Thymus (tissue), 11 donors: Measurements from ENCODE around the gene LAMTOR4. TPM values are rescaled to one million over a fixed set of nuclear protein-coding genes. Genes with fewer than 3 reads are reported as not detected.
"Not testable (repeated sequence)": the region's sequence is repeated elsewhere in the genome, so short reads cannot be mapped to it uniquely, and the experiment has no call there.

ENCODE experiments used
- DNase-seq, 9 donors: peaks; one replicate each; pipeline ENCODE4 v3.0.0-alpha.2; 2013; ENCODE audit warnings: low spot score in 9 of 9, low read depth in 6 of 9, missing footprints in 1 of 9
- H3K27ac ChIP-seq, 2 donors: one replicate each; pipeline ENCODE4 v1.5.1; 2013; ENCODE audit warnings: control low read depth in 1 of 2, low read depth in 1 of 2, low read length in 1 of 2, mild to moderate bottlenecking in 1 of 2, moderate library complexity in 1 of 2
- H3K27me3 ChIP-seq, 2 donors: one replicate each; pipeline ENCODE4 v1.5.1; 2013; ENCODE audit warnings: low read length in 1 of 2; ENCODE audit not compliant: control insufficient read depth in 2 of 2, insufficient read depth in 1 of 2
- H3K36me3 ChIP-seq, 2 donors: one replicate each; pipeline ENCODE4 v1.5.1; 2013; ENCODE audit warnings: low read length in 1 of 2, mild to moderate bottlenecking in 1 of 2, moderate library complexity in 1 of 2; ENCODE audit not compliant: control insufficient read depth in 2 of 2, insufficient read depth in 2 of 2
- H3K4me1 ChIP-seq, 2 donors: one replicate each; pipeline ENCODE4 v1.5.1; 2013; ENCODE audit warnings: low read length in 2 of 2; ENCODE audit not compliant: control insufficient read depth in 2 of 2, insufficient read depth in 2 of 2
- H3K4me3 ChIP-seq, 2 donors: one replicate each; pipeline ENCODE4 v1.5.1; 2013; ENCODE audit warnings: low read length in 2 of 2, control low read depth in 1 of 2, mild to moderate bottlenecking in 1 of 2
- H3K9me3 ChIP-seq, 2 donors: one replicate each; pipeline ENCODE4 v1.5.1; 2013; ENCODE audit warnings: low read length in 1 of 2, mild to moderate bottlenecking in 1 of 2; ENCODE audit not compliant: control insufficient read depth in 2 of 2, insufficient read depth in 1 of 2
- WGBS: extraction: QIAGEN DNeasy Blood & Tissue Kit; methylation state at CpG from one replicate; pipeline ENCODE4 v1.1.7; 2013; 5-methylcytosine and 5-hydroxymethylcytosine counted together
- polyA plus RNA-seq: library from polyadenylated mRNA; stranded (reverse); fragments of 200-250 nt; gene quantifications from one replicate; pipeline ENCODE4 v1.2.3, GENCODE V29; 2013
- total RNA-seq: library from RNA; stranded (reverse); fragments of 120-200 nt; gene quantifications from one replicate; pipeline ENCODE4 v1.2.4, GENCODE V29; 2013
- donor health status: healthy.

The LAMTOR4 gene
- total and polyA plus RNA-seq, 2 donors = 142 to 448 TPM

GRCh38 chr7:100192281-100192862 is 43.7 kb downstream of the LAMTOR4 start:
- not testable (repeated sequence) for H3K9me3 ChIP-seq, DNase-seq, H3K4me3 ChIP-seq, H3K27me3 ChIP-seq, H3K36me3 ChIP-seq
- Histone ChIP-seq H3K27ac (peak overlapping the region; percentile 38 to 79), H3K4me1 (peaks cover 22 to 52% of the 10 kb centered on the region in 2 donors)
- 95% methylated on average over 6 of the region's 6 CpGs for WGBS

DNA sequence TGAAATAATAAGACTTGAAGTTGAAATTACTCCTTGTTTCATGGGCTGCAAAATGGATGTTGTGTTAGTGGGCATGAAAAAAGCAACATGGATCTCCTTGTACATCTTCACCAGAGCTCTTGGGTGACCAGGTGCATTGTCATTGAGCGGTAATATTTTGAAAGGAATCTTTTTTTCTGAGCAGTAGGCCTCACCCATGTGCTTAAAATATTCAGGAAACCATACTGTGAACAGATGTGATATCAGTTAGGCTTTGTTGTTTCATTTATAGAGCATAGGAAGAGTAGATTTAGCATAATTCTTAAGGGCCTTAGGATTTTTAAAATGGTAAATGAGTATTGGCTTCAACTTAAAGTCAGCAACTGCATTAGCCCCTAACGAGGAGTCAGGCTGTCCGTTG is 44.3 kb downstream of the LAMTOR4 start:
- peak overlapping the region in 1 of 2 donors; percentile 79 for H3K27ac ChIP-seq
- H3K4me1 ChIP-seq = peaks cover 22 to 56% of the 10 kb centered on the region in 2 donors
- no peaks in the 10 kb centered on the region for H3K36me3 ChIP-seq
- peak in 1 of 9 donors; percentile 55 for DNase-seq
- H3K9me3 ChIP-seq = no peaks in the 10 kb centered on the region
- no peaks in the 10 kb centered on the region for H3K27me3 ChIP-seq
- no peak overlapping the region for H3K4me3 ChIP-seq
- WGBS = 36% methylated on average over 3 of the region's 3 CpGs

DNA sequence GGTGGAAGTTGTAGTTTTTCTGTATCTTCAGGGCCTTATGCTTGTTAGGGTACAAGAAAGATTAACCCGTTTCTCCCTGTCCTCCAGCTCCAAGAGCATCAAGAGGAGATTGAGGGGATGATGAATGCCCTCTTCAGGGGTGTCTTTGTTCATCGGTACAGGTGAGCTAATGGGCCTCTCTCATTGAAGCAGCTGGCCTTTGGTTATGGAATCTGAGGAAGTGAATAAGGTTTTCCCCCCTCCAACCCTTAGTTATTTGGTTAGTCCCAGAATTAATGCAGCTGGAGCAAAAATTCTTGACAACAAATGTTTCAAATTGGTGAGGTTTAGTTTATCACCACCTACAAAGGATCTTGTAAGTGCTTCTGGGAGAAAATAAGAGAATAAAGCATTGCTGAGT is 46.5 kb downstream of the LAMTOR4 start:
- H3K27ac ChIP-seq = peak overlapping the region in 1 of 2 donors; percentile 13
- no peak for DNase-seq
- 91% methylated on average over 2 of the region's 2 CpGs for WGBS
- no peak overlapping the region for H3K4me3 ChIP-seq
- H3K36me3 ChIP-seq = peaks cover 0 to under 1% of the 10 kb centered on the region in 2 donors
- H3K9me3 ChIP-seq = no peaks in the 10 kb centered on the region
- H3K27me3 ChIP-seq = no peaks in the 10 kb centered on the region
- H3K4me1 ChIP-seq = peaks cover 16 to 53% of the 10 kb centered on the region in 2 donors

DNA sequence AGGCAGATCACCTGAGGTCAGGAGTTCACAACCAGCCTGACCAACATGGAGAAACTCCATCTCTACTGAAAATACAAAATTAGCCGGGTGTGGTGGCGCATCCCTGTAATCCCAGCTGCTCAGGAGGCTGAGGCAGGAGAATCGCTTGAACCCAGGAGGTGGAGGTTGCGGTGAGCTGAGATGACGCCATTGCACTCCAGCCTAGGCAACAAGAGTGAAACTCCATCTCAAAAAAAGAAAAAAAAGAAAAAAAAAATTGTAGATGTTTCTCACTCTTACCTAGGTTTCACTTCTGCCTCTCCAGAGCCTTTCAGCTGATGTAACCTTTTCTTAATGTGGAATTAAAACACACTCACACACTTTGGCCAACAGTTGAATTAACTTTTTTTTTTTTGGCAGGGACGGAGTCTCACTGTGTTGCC is 47.2 kb downstream of the LAMTOR4 start:
- not testable (repeated sequence) for H3K36me3 ChIP-seq, H3K4me3 ChIP-seq, H3K27me3 ChIP-seq, H3K9me3 ChIP-seq, H3K27ac ChIP-seq, DNase-seq
- 95% methylated on average over 6 of the region's 6 CpGs for WGBS
- H3K4me1 ChIP-seq = peaks cover 16 to 58% of the 10 kb centered on the region in 2 donors

DNA sequence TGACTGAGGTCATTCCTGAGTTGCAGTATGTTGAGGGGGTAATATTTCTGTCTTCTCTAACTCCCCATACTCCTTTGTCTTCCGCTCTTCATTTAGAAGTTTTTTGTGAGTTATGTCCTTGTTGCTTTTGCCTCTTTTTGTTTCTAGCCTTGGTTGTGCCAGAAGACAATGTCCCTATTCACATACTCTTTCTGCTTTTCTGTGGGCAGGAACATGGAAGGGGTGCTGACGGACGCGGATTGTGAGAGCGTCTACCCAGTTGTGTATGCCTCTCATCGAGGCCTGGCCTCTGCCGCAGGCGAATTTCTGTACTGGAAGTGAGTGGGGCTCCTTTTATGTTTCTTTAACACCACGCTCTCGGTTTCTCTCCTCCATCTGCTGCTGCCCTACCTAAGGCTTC is 49.5 kb downstream of the LAMTOR4 start:
- no peak overlapping the region for H3K4me3 ChIP-seq
- DNase-seq = no peak
- 98% methylated on average over 10 of the region's 10 CpGs for WGBS
- no peaks in the 10 kb centered on the region for H3K27me3 ChIP-seq
- H3K27ac ChIP-seq = no peak overlapping the region
- peaks cover 0 to 7% of the 10 kb centered on the region in 2 donors for H3K36me3 ChIP-seq
- H3K9me3 ChIP-seq = peaks cover 0 to 2% of the 10 kb centered on the region in 2 donors
- H3K4me1 ChIP-seq = peaks cover 9 to 38% of the 10 kb centered on the region in 2 donors

DNA sequence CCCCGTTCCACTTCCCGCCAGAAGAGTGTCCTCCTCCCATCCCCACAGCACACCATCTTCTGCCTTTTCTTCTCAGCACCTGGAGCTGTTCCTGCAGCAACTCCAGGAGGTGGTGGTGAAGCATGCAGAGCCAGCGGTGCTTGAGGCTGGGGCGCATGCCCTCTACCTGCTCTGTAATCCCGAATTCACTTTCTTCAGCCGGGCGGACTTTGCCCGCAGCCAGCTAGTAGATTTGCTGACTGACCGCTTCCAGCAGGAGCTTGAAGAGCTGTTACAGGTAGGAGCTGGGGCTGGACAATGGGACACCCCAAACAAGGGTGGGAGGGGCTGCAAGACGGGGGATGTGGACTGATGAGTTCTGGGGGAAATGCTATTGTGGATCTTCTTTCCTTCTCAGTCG is 52.0 kb downstream of the LAMTOR4 start:
- Histone ChIP-seq H3K27me3 (no peaks in the 10 kb centered on the region), H3K4me3 (no peak overlapping the region), H3K36me3 (peaks cover 0 to 10% of the 10 kb centered on the region in 2 donors), H3K27ac (no peak overlapping the region), H3K4me1 (peaks cover 0 to 17% of the 10 kb centered on the region in 2 donors), H3K9me3 (peaks cover 0 to 5% of the 10 kb centered on the region in 2 donors)
- DNase-seq = no peak
- WGBS = 96% methylated on average over 11 of the region's 11 CpGs

Other genes starting within 250 kb of the LAMTOR4 start
- 21.6 TPM for gene TRIM4, start 229.4 kb upstream of the LAMTOR4 start, total RNA-seq
- 22.6 TPM for gene TRIM4, start 229.4 kb upstream of the LAMTOR4 start, polyA plus RNA-seq
- 0.14 TPM for gene GJC3, start 219.3 kb upstream of the LAMTOR4 start, total RNA-seq
- 0.11 TPM for gene GJC3, start 219.3 kb upstream of the LAMTOR4 start, polyA plus RNA-seq
- 0.76 TPM for gene AZGP1, start 172.9 kb upstream of the LAMTOR4 start, total RNA-seq
- 4.7 TPM for gene AZGP1, start 172.9 kb upstream of the LAMTOR4 start, polyA plus RNA-seq
- 61.4 TPM for gene ZKSCAN1, start 133.3 kb upstream of the LAMTOR4 start, total RNA-seq
- gene ZKSCAN1, start 133.3 kb upstream of the LAMTOR4 start, polyA plus RNA-seq = 17.8 TPM
- gene ZSCAN21, start 99.1 kb upstream of the LAMTOR4 start, total RNA-seq = 10.8 TPM
- 8.3 TPM for gene ZSCAN21, start 99.1 kb upstream of the LAMTOR4 start, polyA plus RNA-seq
- 25.9 TPM for gene ZNF3, start 67.2 kb upstream of the LAMTOR4 start, total RNA-seq
- gene ZNF3, start 67.2 kb upstream of the LAMTOR4 start, polyA plus RNA-seq = 20.1 TPM
- 49.1 TPM for gene COPS6, start 59.9 kb upstream of the LAMTOR4 start, total RNA-seq
- 81.1 TPM for gene COPS6, start 59.9 kb upstream of the LAMTOR4 start, polyA plus RNA-seq
- gene MCM7, start 47.5 kb upstream of the LAMTOR4 start, total RNA-seq = 231 TPM
- 111 TPM for gene MCM7, start 47.5 kb upstream of the LAMTOR4 start, polyA plus RNA-seq
- gene AP4M1, start 47.3 kb upstream of the LAMTOR4 start, total RNA-seq = 12.7 TPM
- 14.2 TPM for gene AP4M1, start 47.3 kb upstream of the LAMTOR4 start, polyA plus RNA-seq
- 10.2 TPM for gene TAF6, start 29.6 kb upstream of the LAMTOR4 start, total RNA-seq
- 25.7 TPM for gene TAF6, start 29.6 kb upstream of the LAMTOR4 start, polyA plus RNA-seq
- gene CNPY4, start 29.3 kb upstream of the LAMTOR4 start, total RNA-seq = 27.9 TPM
- 19.0 TPM for gene CNPY4, start 29.3 kb upstream of the LAMTOR4 start, polyA plus RNA-seq
- 3.1 TPM for gene MBLAC1, start 22.0 kb upstream of the LAMTOR4 start, total RNA-seq
- 2.0 TPM for gene MBLAC1, start 22.0 kb upstream of the LAMTOR4 start, polyA plus RNA-seq
- gene TRAPPC14, start 9.8 kb downstream of the LAMTOR4 start, total RNA-seq = 19.8 TPM
- gene TRAPPC14, start 9.8 kb downstream of the LAMTOR4 start, polyA plus RNA-seq = 46.9 TPM
- gene GAL3ST4, start 19.7 kb downstream of the LAMTOR4 start, total RNA-seq = 11.9 TPM
- gene GAL3ST4, start 19.7 kb downstream of the LAMTOR4 start, polyA plus RNA-seq = 12.8 TPM
- gene GPC2, start 28.5 kb downstream of the LAMTOR4 start, total RNA-seq = 11.2 TPM
- 8.5 TPM for gene GPC2, start 28.5 kb downstream of the LAMTOR4 start, polyA plus RNA-seq
- 59.1 TPM for gene STAG3, start 29.0 kb downstream of the LAMTOR4 start, total RNA-seq
- gene STAG3, start 29.0 kb downstream of the LAMTOR4 start, polyA plus RNA-seq = 36.0 TPM
- 52.3 TPM for gene PVRIG, start 71.0 kb downstream of the LAMTOR4 start, total RNA-seq
- 30.7 TPM for gene PVRIG, start 71.0 kb downstream of the LAMTOR4 start, polyA plus RNA-seq
- gene SPDYE3, start 158.8 kb downstream of the LAMTOR4 start, total RNA-seq = not detected
- 0.27 TPM for gene SPDYE3, start 158.8 kb downstream of the LAMTOR4 start, polyA plus RNA-seq
- gene PILRB, start 209.2 kb downstream of the LAMTOR4 start, total RNA-seq = 19.5 TPM
- gene PILRB, start 209.2 kb downstream of the LAMTOR4 start, polyA plus RNA-seq = 128 TPM
- gene PILRA, start 224.6 kb downstream of the LAMTOR4 start, total RNA-seq = 4.6 TPM
- 12.2 TPM for gene PILRA, start 224.6 kb downstream of the LAMTOR4 start, polyA plus RNA-seq